Neutrophil (primary cell): ENCODE data around the gene DZIP1L.

Source experiments
- H3K27ac ChIP-seq: fragments of 200-600 bp; sonication (generic); 2 replicates; pipeline ENCODE4 v1.5.1; 2016; ENCODE audit warnings: mild to moderate bottlenecking, moderate library complexity
- H3K27me3 ChIP-seq: fragments of 200-600 bp; sonication (generic); 2 replicates; pipeline ENCODE4 v1.6.0; 2016; ENCODE audit warnings: mild to moderate bottlenecking
- H3K36me3 ChIP-seq: fragments of 200-600 bp; sonication (generic); 2 replicates; pipeline ENCODE4 v1.5.1; 2017
- H3K4me1 ChIP-seq, 2 experiments: fragments of 200-600 bp in 1 of 2; sonication (generic) in 1 of 2; 1 replicate in 1 of 2; 2 replicates in 1 of 2; pipeline versions ENCODE4 v1.5.1 to v1.6.1; 2013 to 2016; ENCODE audit warnings: low read depth in 1 of 2, low read length in 1 of 2, mild to moderate bottlenecking in 1 of 2, moderate library complexity in 1 of 2; ENCODE audit not compliant: control insufficient read depth in 1 of 2, insufficient read depth in 1 of 2
- H3K4me3 ChIP-seq, 2 experiments: fragments of 200-600 bp in 1 of 2; sonication (generic) in 1 of 2; 1 replicate in 1 of 2; 2 replicates in 1 of 2; pipeline ENCODE4 v1.5.1; 2013 to 2016; ENCODE audit warnings: low read depth in 1 of 2, low read length in 1 of 2, mild to moderate bottlenecking in 1 of 2, moderate library complexity in 1 of 2
- H3K9me3 ChIP-seq: fragments of 200-600 bp; sonication (generic); 2 replicates; pipeline ENCODE4 v1.5.1; 2016
- CTCF ChIP-seq: fragments of 200-600 bp; sonication (generic); IDR thresholded peaks from 2 replicates; pipeline ENCODE4 v1.5.1; 2016; ENCODE audit warnings: antibody characterized with exemption

The DZIP1L gene

GRCh38 chr3:138038725-138039462, 76.5 kb downstream of the DZIP1L start:
- no peaks in the 10 kb centered on the region for H3K9me3 ChIP-seq
- peaks cover under 1% of the 10 kb centered on the region for H3K36me3 ChIP-seq
- H3K27me3 ChIP-seq, result no peaks in the 10 kb centered on the region
- peaks cover 10 to 15% of the 10 kb centered on the region in 2 experiments for H3K4me1 ChIP-seq
- H3K27ac ChIP-seq, result no peak overlapping the region
- TF ChIP-seq CTCF, result no peak
- no peak overlapping the region for H3K4me3 ChIP-seq

- Histone ChIP-seq H3K4me3 (no peak overlapping the region), H3K27me3 (no peaks in the 10 kb centered on the region), H3K9me3 (no peaks in the 10 kb centered on the region), H3K36me3 (peaks cover 9% of the 10 kb centered on the region), H3K4me1 (peaks cover 10 to 24% of the 10 kb centered on the region in 2 experiments), H3K27ac (peak overlapping the region; percentile 65)
- no peak for TF ChIP-seq CTCF
Observed at GRCh38 chr3:138036572-138036971, 78.8 kb downstream of the DZIP1L start.

GRCh38 chr3:138034918-138035317, 80.5 kb downstream of the DZIP1L start:
- TF ChIP-seq CTCF, result no peak

GRCh38 chr3:138033202-138033691, 82.2 kb downstream of the DZIP1L start:
- H3K4me3 ChIP-seq, result no peak overlapping the region
- no peaks in the 10 kb centered on the region for H3K9me3 ChIP-seq
- peaks cover 37% of the 10 kb centered on the region for H3K36me3 ChIP-seq
- peaks cover 10 to 27% of the 10 kb centered on the region in 2 experiments for H3K4me1 ChIP-seq
- no peak for TF ChIP-seq CTCF
- no peaks in the 10 kb centered on the region for H3K27me3 ChIP-seq
- H3K27ac ChIP-seq, result no peak overlapping the region

More at GRCh38 chr3:138034918-138035317, 80.5 kb downstream of the DZIP1L start:
- H3K27me3 ChIP-seq, result no peaks in the 10 kb centered on the region
- no peak overlapping the region for H3K27ac ChIP-seq
- no peak overlapping the region for H3K4me3 ChIP-seq
- H3K4me1 ChIP-seq, result peaks cover 10 to 27% of the 10 kb centered on the region in 2 experiments
- peaks cover 21% of the 10 kb centered on the region for H3K36me3 ChIP-seq
- no peaks in the 10 kb centered on the region for H3K9me3 ChIP-seq

GRCh38 chr3:138032567-138032966, 82.8 kb downstream of the DZIP1L start:
- Histone ChIP-seq H3K27ac (no peak overlapping the region), H3K4me1 (peaks cover 10 to 23% of the 10 kb centered on the region in 2 experiments), H3K36me3 (peaks cover 42% of the 10 kb centered on the region), H3K9me3 (no peaks in the 10 kb centered on the region), H3K4me3 (no peak overlapping the region), H3K27me3 (no peaks in the 10 kb centered on the region)
- TF ChIP-seq CTCF, result no peak
